GM18507 (cell line): ENCODE measurements around the gene SUCNR1.
"Not testable (repeated sequence)": the region's sequence is repeated elsewhere in the genome, so short reads cannot be mapped to it uniquely, and the experiment has no call there.

Experiments
- DNase-seq: peaks from one replicate; pipeline ENCODE4 v3.0.0; 2011; ENCODE audit warnings: low read depth; ENCODE audit not compliant: insufficient read length; ENCODE audit errors: extremely low spot score
- FAIRE-seq: peaks from 2 replicates; lab custom pipeline; 2011; peaks lifted over from hg19 to GRCh38; lab: Jason Lieb, UNC

SUCNR1 gene, protein sequence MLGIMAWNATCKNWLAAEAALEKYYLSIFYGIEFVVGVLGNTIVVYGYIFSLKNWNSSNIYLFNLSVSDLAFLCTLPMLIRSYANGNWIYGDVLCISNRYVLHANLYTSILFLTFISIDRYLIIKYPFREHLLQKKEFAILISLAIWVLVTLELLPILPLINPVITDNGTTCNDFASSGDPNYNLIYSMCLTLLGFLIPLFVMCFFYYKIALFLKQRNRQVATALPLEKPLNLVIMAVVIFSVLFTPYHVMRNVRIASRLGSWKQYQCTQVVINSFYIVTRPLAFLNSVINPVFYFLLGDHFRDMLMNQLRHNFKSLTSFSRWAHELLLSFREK

GRCh38 chr3:151873398-151873797 lies at the start of gene SUCNR1:
TSS of gene SUCNR1 (plus strand) at chr3:151873643. CDS start at chr3:151879893, 6,250 bp downstream.
- FAIRE-seq = no peak
- DNase-seq = no peak

DNA sequence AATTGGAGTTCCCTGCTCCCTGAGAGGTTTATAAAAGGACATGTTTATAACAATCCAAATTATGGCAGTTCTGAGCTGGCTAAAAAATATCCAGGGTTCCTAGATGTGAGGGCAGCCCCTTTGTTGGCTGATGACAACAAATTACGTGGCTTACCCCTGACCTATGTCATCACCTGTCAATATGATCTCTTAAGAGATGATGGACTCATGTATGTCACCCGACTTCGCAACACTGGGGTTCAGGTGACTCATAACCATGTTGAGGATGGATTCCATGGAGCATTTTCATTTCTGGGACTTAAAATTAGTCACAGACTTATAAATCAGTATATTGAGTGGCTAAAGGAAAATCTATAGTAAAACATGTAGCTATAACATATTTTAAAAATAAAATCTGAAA lies 45.6 kb upstream of the SUCNR1 start:
- no peak for DNase-seq

GRCh38 chr3:151835751-151836525 lies 37.5 kb upstream of the SUCNR1 start:
- no peak for FAIRE-seq
- DNase-seq = no peak

More for the DNA sequence above, 45.6 kb upstream of the SUCNR1 start:
- FAIRE-seq = no peak

- peak; percentile 57 for FAIRE-seq
- DNase-seq = no peak
These were observed 36.4 kb upstream of the SUCNR1 start for GRCh38 chr3:151837057-151837456.

- FAIRE-seq (peak; percentile 73), DNase-seq (peak; percentile 23)
These were observed 34.7 kb upstream of the SUCNR1 start for GRCh38 chr3:151838574-151839312.

- no peak for FAIRE-seq
- no peak for DNase-seq
These were observed 34.2 kb upstream of the SUCNR1 start for GRCh38 chr3:151839313-151839631.

DNA sequence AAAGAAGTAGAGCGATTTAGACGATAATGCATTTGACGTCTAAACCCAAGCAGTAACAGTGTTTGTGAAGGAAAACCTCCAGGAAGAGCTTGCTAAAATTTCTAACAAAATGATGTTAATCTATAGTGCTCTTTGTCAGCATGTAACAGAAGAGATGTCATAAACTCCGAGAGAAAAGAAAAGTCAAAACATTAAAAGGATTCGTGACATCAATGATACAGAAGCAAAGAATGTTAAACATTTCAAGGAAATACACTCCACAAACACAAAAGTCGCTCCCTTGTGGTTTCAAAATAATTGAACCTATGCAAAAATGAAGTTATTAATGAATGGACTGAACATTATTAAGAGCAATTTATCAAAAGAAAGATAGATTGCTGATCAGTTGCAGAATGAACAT lies 31.6 kb upstream of the SUCNR1 start:
- DNase-seq = no peak
- no peak for FAIRE-seq

DNA sequence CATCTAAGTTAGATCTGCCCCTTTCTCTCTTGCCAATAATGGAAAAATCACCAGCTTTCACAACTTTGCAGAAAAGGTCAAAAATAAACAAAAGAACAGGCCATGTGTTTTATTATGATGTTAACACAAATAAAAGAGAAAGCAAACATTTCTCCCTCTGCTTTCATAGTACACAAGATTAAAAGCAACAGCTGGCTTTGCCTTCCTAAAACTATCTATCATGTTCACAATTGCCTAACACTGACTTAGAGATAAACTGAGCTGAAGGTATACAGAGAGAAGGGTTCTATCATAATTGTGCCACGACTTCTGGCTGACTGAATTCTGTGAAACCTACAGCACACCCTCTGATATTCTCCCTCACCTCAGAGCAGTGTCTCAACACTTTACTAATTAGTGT lies 30.2 kb upstream of the SUCNR1 start:
- no peak for DNase-seq
- FAIRE-seq = peak; percentile 63

- DNase-seq (no peak), FAIRE-seq (no peak)
These were observed 28.0 kb upstream of the SUCNR1 start for GRCh38 chr3:151845306-151845905.

- DNase-seq, FAIRE-seq: not testable (repeated sequence)
These were observed 23.4 kb upstream of the SUCNR1 start for GRCh38 chr3:151850065-151850464.

GRCh38 chr3:151852074-151852811 lies 21.2 kb upstream of the SUCNR1 start:
- FAIRE-seq (peak; percentile 24), DNase-seq (no peak)

GRCh38 chr3:151856118-151856517 lies 17.3 kb upstream of the SUCNR1 start:
- FAIRE-seq = no peak
- no peak for DNase-seq

GRCh38 chr3:151856641-151857040 lies 16.8 kb upstream of the SUCNR1 start:
- no peak for FAIRE-seq
- no peak for DNase-seq

- FAIRE-seq = no peak
- no peak for DNase-seq
These were observed 14.2 kb upstream of the SUCNR1 start for GRCh38 chr3:151859233-151859673.

DNA sequence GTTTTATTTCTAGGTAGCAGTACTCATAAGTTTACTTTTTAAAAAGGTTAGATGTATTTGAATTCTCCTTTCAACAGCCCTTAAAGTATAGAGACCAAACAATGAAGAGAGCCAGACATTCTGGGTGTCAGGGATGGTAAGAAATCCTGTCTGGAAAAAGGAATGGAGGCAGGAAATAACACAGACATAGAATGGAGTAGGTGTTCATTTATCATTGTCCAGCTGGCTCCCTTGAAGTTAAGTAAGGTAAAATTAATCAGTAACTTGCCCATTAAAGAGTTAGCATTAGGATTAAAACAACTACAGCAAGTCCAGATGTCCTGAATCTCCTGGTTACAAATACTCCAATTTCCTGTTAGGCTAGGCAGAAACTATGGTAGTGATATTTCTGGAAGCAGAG lies 13.5 kb upstream of the SUCNR1 start:
- FAIRE-seq (no peak), DNase-seq (no peak)

- DNase-seq (no peak), FAIRE-seq (no peak)
These were observed 9.8 kb upstream of the SUCNR1 start for GRCh38 chr3:151863611-151864010.

DNA sequence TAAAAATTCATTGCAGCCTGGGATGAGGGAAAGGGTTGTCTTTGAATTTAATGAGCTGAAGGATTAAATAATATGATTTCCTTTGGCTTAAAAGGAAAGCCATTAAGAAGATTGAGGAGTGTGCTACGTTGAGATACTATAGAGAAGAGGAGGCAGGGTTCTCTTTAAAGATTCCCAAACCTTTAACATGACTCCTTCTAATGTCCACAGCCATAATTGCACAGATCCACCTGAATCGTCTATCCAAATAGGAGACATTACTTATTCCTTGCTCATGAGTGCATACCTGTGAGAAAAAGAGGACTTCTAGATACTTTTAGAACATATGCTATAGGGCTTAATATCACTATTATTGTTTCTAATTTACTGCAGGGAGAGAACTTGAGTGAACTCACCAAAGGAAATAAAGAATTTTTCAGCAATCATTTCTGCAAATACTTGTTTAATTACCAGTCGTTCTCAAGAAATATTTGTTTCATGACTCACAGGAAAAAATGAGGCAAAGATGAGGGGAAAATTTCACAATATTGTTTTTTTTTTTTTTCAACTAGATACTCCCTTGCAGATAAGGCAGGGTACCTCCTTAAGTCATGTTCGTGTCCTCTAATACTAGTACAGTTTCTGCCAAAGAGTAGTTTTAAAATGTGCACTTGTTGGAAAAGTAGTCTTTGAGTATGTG lies 8.9 kb upstream of the SUCNR1 start:
- FAIRE-seq = no peak

GRCh38 chr3:151866711-151867410 lies 6.6 kb upstream of the SUCNR1 start:
- no peak for FAIRE-seq

More for the DNA sequence above, 8.9 kb upstream of the SUCNR1 start:
- no peak for DNase-seq

More at GRCh38 chr3:151866711-151867410, 6.6 kb upstream of the SUCNR1 start:
- no peak for DNase-seq
